Left lung (tissue), 10 donors: ENCODE measurements around the gene ATP2B3. TPM values are rescaled to one million over a fixed set of nuclear protein-coding genes. Genes with fewer than 3 reads are reported as not detected.

ENCODE experiments used
- ATAC-seq: fragments of 200-7000 bp; cut with Tn5 transposase; one replicate; pipeline ENCODE4 v1.9.1; 2020; ENCODE audit warnings: moderate library complexity
- DNase-seq, 4 donors: peaks; one replicate each; pipeline ENCODE4 v3.0.0-alpha.2; 2013 to 2020
- H3K27ac ChIP-seq, 2 donors: fragments of 200-600 bp; sonication (generic) in 1 of 2; one replicate each; pipeline versions ENCODE4 v1.5.0 to v1.8.0; 2020 to 2021
- H3K27me3 ChIP-seq, 2 donors: fragments of 200-600 bp; sonication (generic) in 1 of 2; one replicate each; pipeline versions ENCODE4 v1.5.0 to v1.8.0; 2020 to 2021
- H3K36me3 ChIP-seq, 2 donors: fragments of 200-600 bp; sonication (generic) in 1 of 2; one replicate each; pipeline versions ENCODE4 v1.5.0 to v1.8.0; 2020 to 2021
- H3K4me1 ChIP-seq, 2 donors: fragments of 200-600 bp; one replicate each; pipeline ENCODE4 v1.8.0; 2021
- H3K4me3 ChIP-seq, 2 donors: fragments of 200-600 bp; sonication (generic) in 1 of 2; one replicate each; pipeline versions ENCODE4 v1.5.0 to v1.8.0; 2020 to 2021; ENCODE audit warnings: mild to moderate bottlenecking in 1 of 2
- H3K9me3 ChIP-seq, 2 donors: fragments of 200-600 bp; sonication (generic) in 1 of 2; one replicate each; pipeline versions ENCODE4 v1.5.0 to v1.8.0; 2020 to 2021
- intact Hi-C, 2 donors: fragments of 100-400 bp; cut with DNase I; formaldehyde crosslinking; loops; one replicate each; pipeline versions ENCODE4 v1.11.2 to v1.14.2; 2022
- polyA plus RNA-seq, 6 donors: library from polyadenylated mRNA; unstranded; fragments of 120-200 nt; gene quantifications; one replicate each; pipeline ENCODE4 v1.2.1, GENCODE V29; 2013; ENCODE audit not compliant: insufficient read length in 6 of 6
- total RNA-seq, 2 donors: library from RNA; stranded (reverse); fragmentation: NEBNext Ultra II Directional; extraction: Animal tissue kit (Norgen Biotek cat#: 25700); gene quantifications; one replicate each; pipeline ENCODE4 v1.2.1, GENCODE V29; 2021
- TF ChIP-seq, protein P1 (sequence below), 2 donors: fragments of 200-600 bp; sonication (generic) in 1 of 2; IDR thresholded peaks; one replicate each; pipeline versions ENCODE4 v1.5.0 to v1.8.0; 2021; ENCODE audit warnings: antibody characterized with exemption in 2 of 2
- donor health status: DM: no; HTN: yes; CAD: no.
- donor health status: DM: no; HTN: no; CAD: no.

ATP2B3 gene
- total and polyA plus RNA-seq, 8 donors: 0.10 to 0.33 (median 0.19) TPM; not detected in 2

DNA sequence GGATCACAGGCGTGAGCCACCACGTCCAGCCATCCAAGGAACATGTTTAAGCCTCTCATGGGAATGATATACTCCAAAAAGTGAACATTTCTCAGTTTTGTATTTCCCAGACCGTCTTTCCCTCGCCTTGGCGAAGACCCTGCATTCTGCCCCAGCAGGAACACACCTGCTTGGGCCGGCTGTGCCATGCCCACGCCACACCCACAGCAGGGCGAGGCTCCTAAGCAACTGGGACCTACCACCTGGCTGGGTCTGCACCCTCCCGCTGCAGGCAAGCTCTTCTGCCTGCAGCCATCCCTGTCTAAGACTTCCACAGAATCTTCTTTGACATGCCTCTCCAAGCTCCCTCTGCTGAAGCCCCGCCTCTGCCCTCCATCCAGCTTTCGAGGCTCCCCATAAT lies 77.9 kb downstream of the ATP2B3 start:
- peak in 1 of 4 donors; percentile 13 for DNase-seq
- no peak overlapping the region for H3K27ac ChIP-seq
- intact Hi-C loops: no loop called here
- H3K9me3 ChIP-seq: no peaks in the 10 kb centered on the region
- no peak overlapping the region for H3K4me3 ChIP-seq
- no peaks in the 10 kb centered on the region for H3K27me3 ChIP-seq
- H3K4me1 ChIP-seq: peaks cover 0 to 24% of the 10 kb centered on the region in 2 donors
- H3K36me3 ChIP-seq: peaks cover 0 to 55% of the 10 kb centered on the region in 2 donors
- ATAC-seq: no peak
- TF ChIP-seq, protein P1, sequence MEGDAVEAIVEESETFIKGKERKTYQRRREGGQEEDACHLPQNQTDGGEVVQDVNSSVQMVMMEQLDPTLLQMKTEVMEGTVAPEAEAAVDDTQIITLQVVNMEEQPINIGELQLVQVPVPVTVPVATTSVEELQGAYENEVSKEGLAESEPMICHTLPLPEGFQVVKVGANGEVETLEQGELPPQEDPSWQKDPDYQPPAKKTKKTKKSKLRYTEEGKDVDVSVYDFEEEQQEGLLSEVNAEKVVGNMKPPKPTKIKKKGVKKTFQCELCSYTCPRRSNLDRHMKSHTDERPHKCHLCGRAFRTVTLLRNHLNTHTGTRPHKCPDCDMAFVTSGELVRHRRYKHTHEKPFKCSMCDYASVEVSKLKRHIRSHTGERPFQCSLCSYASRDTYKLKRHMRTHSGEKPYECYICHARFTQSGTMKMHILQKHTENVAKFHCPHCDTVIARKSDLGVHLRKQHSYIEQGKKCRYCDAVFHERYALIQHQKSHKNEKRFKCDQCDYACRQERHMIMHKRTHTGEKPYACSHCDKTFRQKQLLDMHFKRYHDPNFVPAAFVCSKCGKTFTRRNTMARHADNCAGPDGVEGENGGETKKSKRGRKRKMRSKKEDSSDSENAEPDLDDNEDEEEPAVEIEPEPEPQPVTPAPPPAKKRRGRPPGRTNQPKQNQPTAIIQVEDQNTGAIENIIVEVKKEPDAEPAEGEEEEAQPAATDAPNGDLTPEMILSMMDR (IDR thresholded peaks at IDR 0.05): no peak

DNA sequence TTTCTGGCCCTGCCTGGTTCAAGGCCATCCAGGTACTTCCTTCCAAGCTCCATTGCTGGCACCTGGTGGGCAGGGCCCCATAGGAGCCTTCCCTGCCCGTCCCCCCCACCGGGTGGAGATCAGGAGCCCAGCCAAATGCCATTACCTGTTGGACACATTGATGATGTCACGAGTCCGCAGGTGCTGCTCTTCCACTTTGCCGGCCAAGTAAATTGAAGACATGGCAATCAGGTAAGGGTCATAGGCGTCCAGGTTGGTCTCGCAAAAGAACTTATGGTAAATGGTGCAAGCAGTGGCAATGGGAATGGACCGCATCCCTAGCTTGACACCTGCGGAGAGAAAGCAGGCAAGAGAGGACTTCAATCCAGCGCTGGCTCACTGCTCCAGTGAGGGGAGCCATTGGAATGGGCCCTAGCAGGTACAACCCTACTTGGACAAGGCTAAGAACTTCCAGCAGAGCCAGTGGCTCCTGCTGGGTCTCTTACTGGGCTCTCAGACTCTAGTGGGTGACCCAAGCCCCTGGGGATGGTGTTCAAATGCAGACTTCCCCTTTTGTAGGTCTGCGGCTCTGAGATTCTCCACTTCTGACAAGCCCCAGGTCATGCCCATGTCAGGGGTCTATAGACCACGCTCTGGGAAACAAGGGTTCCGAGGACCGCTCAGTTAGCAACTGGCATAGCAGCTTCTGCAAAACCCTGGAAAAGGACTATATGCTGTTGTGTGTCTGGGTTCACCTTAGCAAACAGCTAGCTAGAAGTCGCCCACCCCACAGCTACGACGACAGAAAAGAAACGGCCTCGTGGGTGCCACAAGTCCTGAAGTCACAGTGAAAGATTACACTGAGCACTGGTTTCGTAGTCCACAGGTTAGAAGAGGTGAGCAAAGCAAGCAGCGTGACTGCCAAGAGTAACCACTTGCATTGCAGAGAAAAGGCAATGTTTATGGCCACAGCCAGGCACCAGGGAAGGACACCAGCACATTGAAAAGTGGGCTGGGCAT lies 78.7 kb downstream of the ATP2B3 start:
- ATAC-seq (no peak), DNase-seq (peak in 1 of 4 donors; percentile 27)
- Histone ChIP-seq H3K4me3 (no peak overlapping the region), H3K27me3 (no peaks in the 10 kb centered on the region), H3K9me3 (no peaks in the 10 kb centered on the region), H3K36me3 (peaks cover 0 to 47% of the 10 kb centered on the region in 2 donors), H3K4me1 (peaks cover 0 to 24% of the 10 kb centered on the region in 2 donors), H3K27ac (no peak overlapping the region)
- intact Hi-C loops: no loop called here
- TF ChIP-seq, protein P1 (IDR thresholded peaks at IDR 0.05): no peak

DNA sequence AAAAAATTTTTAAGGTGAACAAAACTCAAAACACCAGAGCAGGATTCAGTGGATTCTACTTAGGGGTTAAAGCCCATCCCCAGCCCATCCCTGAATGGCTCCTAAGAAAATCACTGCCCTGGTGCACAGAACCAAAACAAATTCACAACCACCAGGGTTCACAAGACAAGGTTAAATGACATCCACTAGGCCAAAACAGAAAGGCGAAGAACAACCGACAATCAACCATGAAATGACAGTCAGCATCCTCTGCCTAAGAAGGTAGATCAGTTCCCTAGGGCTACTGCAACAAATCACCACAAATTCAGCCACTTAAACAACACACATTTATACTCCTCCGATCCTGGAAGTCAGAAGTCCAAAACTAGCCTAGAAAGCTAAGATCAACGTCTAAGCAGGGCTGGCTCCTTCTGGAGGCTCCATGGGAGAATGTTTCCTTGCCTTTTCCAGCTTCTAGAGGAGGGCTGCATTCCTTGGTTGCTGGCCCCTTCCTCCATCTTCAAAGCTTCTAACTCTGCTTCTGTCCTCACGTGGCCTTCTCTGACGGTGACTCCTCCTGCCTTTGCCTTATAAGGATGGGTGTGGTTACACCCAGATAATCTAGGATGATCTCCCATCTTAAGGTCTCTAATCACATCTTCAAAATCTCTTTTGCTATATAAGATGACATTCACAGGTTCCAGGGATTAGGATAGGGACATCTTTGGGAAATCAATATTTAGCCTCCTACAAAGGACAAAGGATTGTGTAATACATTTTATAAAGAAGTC lies 79.7 kb downstream of the ATP2B3 start:
- H3K27ac ChIP-seq: no peak overlapping the region
- TF ChIP-seq, protein P1 (IDR thresholded peaks at IDR 0.05): no peak
- H3K4me3 ChIP-seq: no peak overlapping the region
- peaks cover 0 to 24% of the 10 kb centered on the region in 2 donors for H3K4me1 ChIP-seq
- H3K9me3 ChIP-seq: no peaks in the 10 kb centered on the region
- no peak for DNase-seq
- intact Hi-C loops: no loop called here
- ATAC-seq: no peak
- peaks cover 0 to 37% of the 10 kb centered on the region in 2 donors for H3K36me3 ChIP-seq
- H3K27me3 ChIP-seq: no peaks in the 10 kb centered on the region

DNA sequence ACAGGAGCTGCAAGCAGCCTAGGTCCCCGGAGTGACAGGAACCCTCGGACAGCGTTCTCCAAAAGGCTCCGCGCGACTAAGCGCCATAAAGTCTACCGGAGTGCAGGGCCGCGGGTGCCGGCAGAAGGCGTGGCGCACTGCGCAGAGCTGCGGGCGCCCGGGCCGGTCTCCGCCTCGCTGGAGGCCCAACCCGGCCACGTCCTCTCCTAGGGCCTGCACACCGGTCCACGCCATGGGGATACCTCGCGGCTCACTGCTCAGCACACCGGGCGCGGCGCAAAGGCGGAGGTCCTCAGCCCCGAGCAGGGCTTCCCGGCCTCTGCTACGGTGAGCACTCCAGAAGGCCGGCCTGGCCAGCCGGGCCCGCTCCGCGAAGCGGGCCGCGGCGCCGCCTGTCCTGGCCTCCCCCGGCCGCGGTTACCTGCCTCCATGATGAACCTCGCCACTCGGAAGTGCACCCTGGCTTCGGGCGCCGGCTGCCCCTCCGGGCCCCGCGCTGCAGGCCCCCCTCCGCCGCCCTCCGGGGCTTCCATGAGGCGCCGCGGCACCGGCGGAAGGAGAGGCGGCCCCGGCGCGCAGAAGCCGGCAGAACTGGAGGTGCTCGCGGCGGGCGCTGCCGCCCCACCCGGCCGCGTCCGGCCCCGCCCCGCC lies 81.2 kb downstream of the ATP2B3 start, which contains the start of gene CCNQ:
Gene CCNQ (minus strand): TSS at position 599 of the 651 bp plus-strand sequence. CDS start 66 bp downstream, at position 533.
- Histone ChIP-seq H3K4me3 (peak within 1 kb of the TSS; percentile 56 to 69), H3K4me1 (peaks cover 0 to 24% of the 10 kb centered on the region in 2 donors), H3K27me3 (no peaks in the 10 kb centered on the region), H3K9me3 (no peaks in the 10 kb centered on the region), H3K36me3 (peaks cover 0 to 22% of the 10 kb centered on the region in 2 donors), H3K27ac (peak within 1 kb of the TSS; percentile 7 to 78)
- TF ChIP-seq, protein P1 (IDR thresholded peaks at IDR 0.05): no peak
- intact Hi-C loops: no loop called here
- DNase-seq (peak in 1 of 4 donors; percentile 9), ATAC-seq (peak; percentile 53)
